GM13976 (cell line): ENCODE results near the gene S100A10.

Experiments
- DNase-seq: peaks from one replicate; pipeline ENCODE4 v3.0.0; 2012; ENCODE audit warnings: low spot score
- in situ Hi-C: fragments of 300-500 bp; cut with MboI; formaldehyde crosslinking; loops from one replicate; pipeline ENCODE4 v1.12.0; 2022; ENCODE audit warnings: low sequenced_read_pairs, mixed read lengths, inconsistent platforms; ENCODE audit not compliant: unreplicated experiment
- TF ChIP-seq, protein P1 (sequence below): IDR thresholded peaks from 2 replicates; pipeline ENCODE4 v1.5.1; 2012; ENCODE audit warnings: borderline replicate concordance, mild to moderate bottlenecking; ENCODE audit not compliant: insufficient read depth; ENCODE audit errors: extremely low read depth, missing control alignments, control extremely low read depth

S100A10 gene

DNA sequence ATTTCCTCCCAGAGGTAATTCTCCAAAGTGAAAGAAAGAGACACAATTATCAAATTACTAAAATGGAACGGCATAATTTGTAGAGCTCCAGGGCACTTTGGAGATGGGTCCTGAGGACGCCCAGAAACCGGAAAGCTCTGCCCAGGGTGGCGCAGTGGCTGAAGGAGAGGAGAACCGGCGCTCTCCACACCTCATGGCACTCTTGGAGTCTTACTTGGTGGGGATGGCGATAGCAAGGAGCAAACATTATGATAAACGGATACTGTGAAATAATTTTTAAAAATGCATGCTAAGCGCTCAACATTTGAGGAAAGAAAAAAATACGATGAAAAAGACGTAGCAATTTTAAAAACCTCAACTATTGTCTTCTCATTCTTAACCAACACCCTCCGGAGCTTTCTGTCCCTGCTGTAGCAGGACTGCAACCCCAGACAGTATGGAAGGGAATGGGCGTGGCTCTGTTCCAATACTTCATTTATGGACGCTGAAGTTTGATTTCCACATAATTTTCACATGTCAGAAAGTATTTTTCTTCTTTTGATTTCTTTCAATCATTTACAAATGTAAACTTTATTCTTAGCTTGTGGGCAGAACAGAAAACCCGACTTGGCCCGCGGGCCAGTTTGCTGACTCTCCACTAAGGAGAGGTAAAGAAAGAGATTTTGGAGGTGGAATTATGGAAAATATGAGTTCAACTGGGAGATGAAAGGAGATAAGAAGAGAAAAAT, 42.0 kb upstream of the S100A10 start:
- in situ Hi-C loops = no loop called here
- DNase-seq = no peak
- TF ChIP-seq, protein P1, sequence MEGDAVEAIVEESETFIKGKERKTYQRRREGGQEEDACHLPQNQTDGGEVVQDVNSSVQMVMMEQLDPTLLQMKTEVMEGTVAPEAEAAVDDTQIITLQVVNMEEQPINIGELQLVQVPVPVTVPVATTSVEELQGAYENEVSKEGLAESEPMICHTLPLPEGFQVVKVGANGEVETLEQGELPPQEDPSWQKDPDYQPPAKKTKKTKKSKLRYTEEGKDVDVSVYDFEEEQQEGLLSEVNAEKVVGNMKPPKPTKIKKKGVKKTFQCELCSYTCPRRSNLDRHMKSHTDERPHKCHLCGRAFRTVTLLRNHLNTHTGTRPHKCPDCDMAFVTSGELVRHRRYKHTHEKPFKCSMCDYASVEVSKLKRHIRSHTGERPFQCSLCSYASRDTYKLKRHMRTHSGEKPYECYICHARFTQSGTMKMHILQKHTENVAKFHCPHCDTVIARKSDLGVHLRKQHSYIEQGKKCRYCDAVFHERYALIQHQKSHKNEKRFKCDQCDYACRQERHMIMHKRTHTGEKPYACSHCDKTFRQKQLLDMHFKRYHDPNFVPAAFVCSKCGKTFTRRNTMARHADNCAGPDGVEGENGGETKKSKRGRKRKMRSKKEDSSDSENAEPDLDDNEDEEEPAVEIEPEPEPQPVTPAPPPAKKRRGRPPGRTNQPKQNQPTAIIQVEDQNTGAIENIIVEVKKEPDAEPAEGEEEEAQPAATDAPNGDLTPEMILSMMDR = no peak

DNA sequence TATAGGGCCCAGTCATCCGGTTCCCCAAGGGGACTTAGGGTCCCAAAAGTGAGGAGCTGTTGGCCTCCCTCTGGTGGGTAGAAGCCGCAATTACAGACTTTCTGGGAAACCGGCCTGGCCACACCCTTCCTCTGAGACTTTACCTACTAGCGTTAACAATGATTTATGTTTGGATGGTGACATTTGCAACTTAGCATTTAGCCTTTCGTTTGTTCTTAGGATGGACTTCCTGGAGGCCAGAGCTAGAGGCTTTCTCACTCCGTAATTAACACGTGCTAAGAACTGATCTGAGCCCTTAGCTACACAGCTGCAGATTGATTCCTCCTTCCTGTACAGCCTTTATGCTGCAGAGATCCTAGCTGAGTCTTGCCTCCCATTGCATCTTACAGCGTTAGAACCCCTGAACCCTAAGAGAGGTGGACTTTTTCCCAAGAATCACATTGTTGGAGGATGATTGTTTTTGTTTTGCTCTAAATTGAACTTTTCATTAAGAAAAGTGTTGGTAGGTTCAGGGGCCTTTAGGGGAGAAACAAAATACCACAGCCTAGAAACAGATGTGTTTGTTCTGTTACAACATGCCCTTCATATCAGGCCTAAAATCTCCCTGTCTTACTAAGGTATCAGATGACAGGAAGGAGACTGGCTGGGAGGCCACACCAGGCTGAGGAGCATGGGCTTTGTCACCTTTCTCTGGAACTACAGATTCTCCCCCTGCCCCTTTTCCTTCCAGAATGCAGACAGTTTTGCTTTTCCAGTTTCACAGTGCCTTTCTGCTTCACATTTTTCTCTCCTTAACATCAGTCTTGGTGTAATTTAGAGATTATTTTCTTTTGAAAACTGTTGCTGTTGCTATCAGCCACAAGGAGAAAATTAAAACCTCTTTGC, 41.2 kb upstream of the S100A10 start:
- in situ Hi-C loops = no loop called here
- TF ChIP-seq, protein P1 = peak; percentile 45
- DNase-seq = peak; percentile 71

DNA sequence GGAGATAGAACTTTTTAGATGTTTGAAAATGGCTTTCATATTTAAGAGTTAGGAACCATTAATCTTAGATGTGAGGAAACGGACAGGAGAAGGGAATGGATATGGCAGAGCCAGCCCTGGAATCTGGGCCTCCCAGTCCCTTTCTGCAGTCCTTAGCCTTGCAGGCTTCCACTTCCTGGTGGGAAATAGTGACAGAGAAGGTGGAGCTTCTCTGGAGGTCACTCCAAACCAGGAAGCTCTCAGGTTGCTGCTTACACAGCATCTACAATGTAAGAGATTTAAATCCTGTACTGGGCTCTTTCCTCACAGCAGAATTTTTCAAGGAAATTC, 40.6 kb upstream of the S100A10 start:
- TF ChIP-seq, protein P1 = no peak
- in situ Hi-C loops = no loop called here
- DNase-seq = no peak

DNA sequence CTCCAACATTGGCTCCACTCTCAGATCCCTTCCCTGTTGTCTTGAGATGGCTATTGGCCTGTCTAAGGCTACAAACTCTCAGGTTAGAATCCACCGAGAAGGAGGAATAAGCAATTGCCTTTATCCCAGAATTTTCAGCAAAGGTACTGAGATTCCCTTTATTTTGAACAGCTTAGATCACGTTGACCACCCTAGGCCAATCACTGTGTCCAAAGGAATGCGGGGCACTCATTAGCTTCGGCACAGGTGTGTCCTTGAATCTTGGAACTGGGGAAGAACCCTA, 36.2 kb upstream of the S100A10 start:
- no peak for DNase-seq
- TF ChIP-seq, protein P1 = no peak
- in situ Hi-C loops = no loop called here

DNA sequence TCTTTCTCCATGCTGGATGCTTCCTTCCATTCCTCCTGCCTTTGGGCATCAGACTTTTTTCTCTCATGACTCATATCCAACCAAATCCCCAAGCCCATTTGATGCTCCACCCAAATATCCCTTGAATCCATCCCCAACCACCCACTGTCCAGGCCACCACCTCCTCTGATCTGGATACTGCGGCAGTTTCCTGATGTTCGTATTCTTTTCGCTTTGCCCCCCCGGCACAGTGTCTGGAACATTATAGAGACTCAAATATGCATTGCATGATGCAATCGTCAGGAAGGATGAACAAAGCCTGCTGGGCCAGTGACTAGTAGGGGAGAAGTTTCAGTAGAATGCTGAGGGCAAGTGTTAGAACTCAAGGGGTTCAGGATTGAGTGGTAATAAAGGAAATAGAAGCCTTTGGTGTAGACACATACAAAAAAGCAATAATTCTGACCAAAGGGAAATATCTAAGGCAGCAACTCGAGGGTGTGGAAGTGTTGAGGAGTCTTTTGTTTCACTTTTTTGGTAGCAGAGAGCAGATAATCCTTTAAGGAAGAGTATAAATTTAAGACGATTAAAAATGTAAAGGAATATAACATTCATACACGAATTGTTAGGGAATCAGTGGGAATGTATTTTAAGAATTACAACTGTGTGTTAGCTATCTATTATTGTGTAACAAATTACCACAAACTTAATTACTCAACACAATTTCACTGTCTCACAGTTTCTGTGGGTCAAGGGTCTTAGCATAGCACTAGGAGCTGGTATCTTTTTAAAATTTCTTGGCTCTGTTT, 35.7 kb upstream of the S100A10 start:
- in situ Hi-C loops = no loop called here
- no peak for DNase-seq

DNA sequence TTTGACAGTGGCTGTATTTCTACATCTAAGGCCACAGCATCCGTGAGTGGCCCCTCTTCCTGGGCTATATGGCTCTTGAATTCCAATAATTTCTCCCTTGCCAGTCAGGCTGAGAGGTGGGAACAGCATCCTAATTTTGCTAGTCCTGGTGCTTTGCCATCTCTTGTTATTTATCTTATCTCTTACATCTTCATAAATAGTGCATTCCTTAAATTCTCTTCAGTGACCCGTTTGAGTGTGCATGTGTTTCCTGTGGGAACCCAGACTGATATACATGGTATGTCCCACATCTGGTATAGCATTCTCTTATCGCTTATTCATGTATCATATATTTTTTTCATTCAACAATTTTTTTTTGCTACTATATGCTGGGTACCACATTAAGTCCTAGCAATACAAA, 33.2 kb upstream of the S100A10 start:
- in situ Hi-C loops = no loop called here
- no peak for DNase-seq
- TF ChIP-seq, protein P1 = no peak

More for the DNA sequence above, 35.7 kb upstream of the S100A10 start:
- TF ChIP-seq, protein P1 = no peak
